ENCODE results near the gene RNF43. TPM values are rescaled to one million over a fixed set of nuclear protein-coding genes. Genes with fewer than 3 reads are reported as not detected.

The RNF43 gene
- total and polyA plus RNA-seq, 4 donors: 4.1 to 8.4 (median 5.1) TPM

DNA sequence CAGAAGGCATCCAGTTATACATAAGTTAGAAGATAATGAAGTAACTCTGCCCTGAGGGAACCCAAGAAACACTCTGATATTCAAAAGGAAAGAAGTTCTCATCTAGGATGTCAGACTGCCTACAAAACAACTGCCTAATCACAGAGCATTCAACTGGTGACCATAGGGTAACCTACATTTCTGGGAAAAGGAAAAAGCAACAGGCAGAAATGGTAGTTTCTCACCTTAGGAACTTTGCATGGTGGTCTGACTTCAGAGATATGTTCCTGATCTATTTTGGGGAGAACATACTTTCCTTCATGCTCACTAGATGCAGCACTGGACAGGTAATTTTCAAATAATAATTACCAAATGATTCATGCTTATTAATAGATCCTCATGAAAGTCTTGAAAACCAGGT is 16.5 kb downstream of the RNF43 start:
- no peaks in the 10 kb centered on the region for H3K9me3 ChIP-seq (ENCODE audit: control insufficient read depth in 4 of 4, low read length in 3 of 4)
- H3K27ac ChIP-seq (ENCODE audit: low read depth in 1 of 2, low read length in 2 of 2): no peak overlapping the region
- H3K36me3 ChIP-seq (ENCODE audit: control insufficient read depth in 4 of 4, insufficient read depth in 3 of 4, low read depth in 1 of 4, low read length in 3 of 4): peaks cover 0 to 4% (median 2%) of the 10 kb centered on the region in 4 donors
- H3K27me3 ChIP-seq (ENCODE audit: control insufficient read depth in 4 of 4, insufficient read depth in 4 of 4, low read length in 3 of 4): no peaks in the 10 kb centered on the region
- H3K4me3 ChIP-seq (ENCODE audit: low read depth in 1 of 3, low read length in 3 of 3): no peak overlapping the region
- peaks cover 0 to 9% (median 3%) of the 10 kb centered on the region in 4 donors for H3K4me1 ChIP-seq (ENCODE audit: control insufficient read depth in 4 of 4, insufficient read depth in 4 of 4, low read length in 3 of 4)
- H3K9ac ChIP-seq (ENCODE audit: low read depth in 1 of 2, low read length in 2 of 2): no peak overlapping the region
- TF ChIP-seq YY1 (IDR thresholded peaks at IDR 0.05) (no peak), CTCF (IDR thresholded peaks at IDR 0.05; ENCODE audit: low read depth, low read length, missing input control) (no peak), SP1 (IDR thresholded peaks at IDR 0.05) (no peak), EGR1 (IDR thresholded peaks at IDR 0.05; ENCODE audit: low read depth in 2 of 2) (no peak), REST (IDR thresholded peaks at IDR 0.05) (no peak), ZBTB33 (IDR thresholded peaks at IDR 0.05) (no peak), RXRA (IDR thresholded peaks at IDR 0.05) (no peak), NR2F2 (IDR thresholded peaks at IDR 0.05) (no peak), HNF4G (IDR thresholded peaks at IDR 0.05) (no peak), FOXA1 (IDR thresholded peaks at IDR 0.05) (no peak), HNF4A (conservative IDR thresholded peaks at IDR 0.05) (no peak), MAX (IDR thresholded peaks at IDR 0.05) (no peak), JUND (IDR thresholded peaks at IDR 0.05) (no peak), GABPA (IDR thresholded peaks at IDR 0.05 in 1 of 2, conservative IDR thresholded peaks at IDR 0.05 in 1 of 2) (no peak), TAF1 (conservative IDR thresholded peaks at IDR 0.05) (no peak), FOXA2 (IDR thresholded peaks at IDR 0.05) (no peak), RAD21 (IDR thresholded peaks at IDR 0.05) (no peak), ATF3 (IDR thresholded peaks at IDR 0.05) (no peak)
- no peak for DNase-seq (ENCODE audit: low spot score)
